ENCODE measurements around the gene TEKT5. TPM values are rescaled to one million over a fixed set of nuclear protein-coding genes. Genes with fewer than 3 reads are reported as not detected.

The TEKT5 gene
- total RNA-seq, 1 donor: under 0.01 TPM

DNA sequence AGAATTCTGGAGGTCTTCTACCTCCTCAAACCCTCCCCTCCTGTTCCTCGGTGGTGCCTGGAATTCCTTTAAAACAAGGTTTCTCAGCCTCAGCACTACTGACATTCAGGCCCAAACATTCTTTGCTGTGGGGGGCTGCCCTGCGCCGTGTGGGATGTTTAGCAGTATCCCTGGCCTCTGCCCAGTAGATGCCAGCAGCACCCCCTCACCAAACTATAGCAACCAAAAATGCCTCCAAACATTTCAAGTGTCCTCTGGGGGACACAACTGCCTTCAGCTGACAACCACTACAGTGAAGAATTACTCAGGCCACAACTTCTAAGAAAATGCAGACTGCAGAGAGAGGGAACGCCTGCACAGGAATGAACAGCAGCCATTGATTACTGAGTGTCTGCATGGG lies 28.4 kb downstream of the TEKT5 start:
- TF ChIP-seq, protein P1, sequence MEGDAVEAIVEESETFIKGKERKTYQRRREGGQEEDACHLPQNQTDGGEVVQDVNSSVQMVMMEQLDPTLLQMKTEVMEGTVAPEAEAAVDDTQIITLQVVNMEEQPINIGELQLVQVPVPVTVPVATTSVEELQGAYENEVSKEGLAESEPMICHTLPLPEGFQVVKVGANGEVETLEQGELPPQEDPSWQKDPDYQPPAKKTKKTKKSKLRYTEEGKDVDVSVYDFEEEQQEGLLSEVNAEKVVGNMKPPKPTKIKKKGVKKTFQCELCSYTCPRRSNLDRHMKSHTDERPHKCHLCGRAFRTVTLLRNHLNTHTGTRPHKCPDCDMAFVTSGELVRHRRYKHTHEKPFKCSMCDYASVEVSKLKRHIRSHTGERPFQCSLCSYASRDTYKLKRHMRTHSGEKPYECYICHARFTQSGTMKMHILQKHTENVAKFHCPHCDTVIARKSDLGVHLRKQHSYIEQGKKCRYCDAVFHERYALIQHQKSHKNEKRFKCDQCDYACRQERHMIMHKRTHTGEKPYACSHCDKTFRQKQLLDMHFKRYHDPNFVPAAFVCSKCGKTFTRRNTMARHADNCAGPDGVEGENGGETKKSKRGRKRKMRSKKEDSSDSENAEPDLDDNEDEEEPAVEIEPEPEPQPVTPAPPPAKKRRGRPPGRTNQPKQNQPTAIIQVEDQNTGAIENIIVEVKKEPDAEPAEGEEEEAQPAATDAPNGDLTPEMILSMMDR (IDR thresholded peaks at IDR 0.05; ENCODE audit: insufficient read depth, low read depth, low read length): no peak
- DNase-seq (ENCODE audit: low read depth): no peak

DNA sequence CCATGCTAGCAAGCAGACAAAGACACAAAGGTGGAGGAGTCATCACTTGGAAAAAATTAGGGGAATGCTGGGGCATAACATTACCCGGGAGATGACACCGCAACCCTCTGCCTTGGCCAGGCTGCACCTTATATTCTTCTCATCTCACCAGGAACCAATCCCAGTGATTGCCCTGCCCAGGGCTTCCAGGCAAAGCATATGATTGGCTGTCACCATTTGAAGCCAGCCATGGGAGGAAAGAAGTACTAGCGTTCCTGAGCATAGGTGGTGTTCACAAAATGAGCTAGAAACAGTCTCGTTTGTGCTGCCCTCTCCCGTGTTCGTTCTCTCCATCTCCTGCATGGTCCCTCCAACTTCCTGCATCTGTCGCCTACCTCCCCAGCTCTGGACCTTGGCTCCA lies 29.6 kb downstream of the TEKT5 start:
- DNase-seq (ENCODE audit: low read depth): no peak

More for the DNA sequence above, 28.4 kb downstream of the TEKT5 start:
- no peak overlapping the region for H3K4me3 ChIP-seq (ENCODE audit: low read depth, low read length)

DNA sequence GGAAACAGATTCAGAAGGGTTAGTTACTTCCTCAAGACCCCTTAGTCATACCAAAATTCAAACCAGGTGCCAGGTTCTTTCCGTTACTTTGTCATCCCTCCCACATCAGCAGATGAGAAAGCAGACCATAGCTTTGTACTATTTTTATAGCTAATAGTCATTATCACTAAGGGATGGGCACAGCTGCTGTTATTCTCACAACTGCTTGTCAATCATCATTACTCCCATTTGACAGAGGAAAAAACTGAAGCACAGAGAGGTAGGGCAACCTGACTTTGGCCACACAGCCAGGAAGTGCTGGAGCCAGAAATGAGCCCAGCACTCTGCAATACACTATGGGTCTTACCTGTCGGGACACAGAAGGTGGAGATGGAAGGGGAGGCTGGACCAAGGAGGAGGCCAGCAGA lies 30.0 kb downstream of the TEKT5 start:
- DNase-seq (ENCODE audit: low read depth): no peak

More for the DNA sequence above, 29.6 kb downstream of the TEKT5 start:
- TF ChIP-seq, protein P1 (IDR thresholded peaks at IDR 0.05; ENCODE audit: insufficient read depth, low read depth, low read length): no peak
- no peak overlapping the region for H3K4me3 ChIP-seq (ENCODE audit: low read depth, low read length)

DNA sequence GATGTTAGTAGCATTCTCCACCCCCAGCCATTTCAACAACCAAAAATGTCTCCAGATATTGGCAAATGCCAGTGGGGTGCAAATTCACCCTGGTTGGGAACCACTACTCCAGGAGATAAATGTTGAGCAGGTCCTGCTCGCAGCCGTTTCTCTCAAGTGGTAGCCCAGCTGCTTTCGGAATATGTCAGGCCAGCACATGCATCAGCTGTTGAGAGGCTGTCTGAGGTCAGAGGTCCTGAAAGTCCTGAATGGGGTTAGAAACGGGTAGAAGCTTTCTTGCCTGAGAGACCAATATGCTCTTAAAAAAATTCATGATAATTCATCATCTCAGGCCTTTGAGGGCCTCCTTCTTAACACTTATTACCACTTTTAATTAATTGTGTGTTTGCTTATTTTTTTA lies 31.0 kb downstream of the TEKT5 start:
- no peak for DNase-seq (ENCODE audit: low read depth)
- TF ChIP-seq, protein P1 (IDR thresholded peaks at IDR 0.05; ENCODE audit: insufficient read depth, low read depth, low read length): no peak
- H3K4me3 ChIP-seq (ENCODE audit: low read depth, low read length): no peak overlapping the region

More for the DNA sequence above, 30.0 kb downstream of the TEKT5 start:
- no peak overlapping the region for H3K4me3 ChIP-seq (ENCODE audit: low read depth, low read length)
- TF ChIP-seq, protein P1 (IDR thresholded peaks at IDR 0.05; ENCODE audit: insufficient read depth, low read depth, low read length): no peak

DNA sequence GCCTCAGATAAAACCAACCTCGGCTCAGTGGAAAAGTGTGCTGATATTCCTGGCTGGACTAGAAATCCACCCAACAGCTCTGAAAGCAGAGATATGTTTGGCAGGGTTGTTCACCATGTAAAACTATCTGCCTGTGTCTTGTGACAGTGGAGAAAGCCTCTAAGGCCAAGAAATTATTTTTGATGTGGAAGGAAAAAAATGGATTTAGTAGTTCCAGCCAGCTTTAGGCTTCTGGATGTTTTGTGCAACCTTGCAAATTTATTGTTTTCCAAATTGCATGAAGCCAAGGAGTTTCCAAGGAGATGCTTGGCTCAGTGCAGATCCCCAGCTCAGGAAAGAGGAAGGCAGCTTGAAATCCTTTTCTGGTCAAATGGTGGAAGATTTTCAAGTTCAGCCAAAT lies 31.6 kb downstream of the TEKT5 start:
- DNase-seq (ENCODE audit: low read depth): no peak
- TF ChIP-seq, protein P1 (IDR thresholded peaks at IDR 0.05; ENCODE audit: insufficient read depth, low read depth, low read length): no peak
- H3K4me3 ChIP-seq (ENCODE audit: low read depth, low read length): no peak overlapping the region

DNA sequence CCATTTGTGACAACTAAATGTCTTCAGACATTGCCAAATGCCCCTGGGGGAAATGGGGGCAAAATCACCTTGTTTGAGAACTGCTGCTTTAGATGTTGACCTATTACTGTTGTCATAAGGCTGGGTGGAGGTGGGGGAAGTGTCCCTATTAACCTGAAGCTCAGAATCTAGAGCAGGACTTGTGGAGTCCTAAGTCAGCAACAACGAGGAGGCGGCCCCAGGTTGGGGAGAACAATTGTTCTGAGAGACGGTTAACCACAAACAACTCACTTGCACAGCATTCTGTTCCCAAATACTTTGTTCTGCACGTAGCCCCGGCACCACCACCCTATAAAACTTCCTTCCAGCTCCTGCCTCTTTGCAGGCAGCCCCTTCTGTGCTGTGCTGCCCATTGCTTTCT lies 32.5 kb downstream of the TEKT5 start:
- no peak for DNase-seq (ENCODE audit: low read depth)
- no peak overlapping the region for H3K4me3 ChIP-seq (ENCODE audit: low read depth, low read length)
- TF ChIP-seq, protein P1 (IDR thresholded peaks at IDR 0.05; ENCODE audit: insufficient read depth, low read depth, low read length): no peak

DNA sequence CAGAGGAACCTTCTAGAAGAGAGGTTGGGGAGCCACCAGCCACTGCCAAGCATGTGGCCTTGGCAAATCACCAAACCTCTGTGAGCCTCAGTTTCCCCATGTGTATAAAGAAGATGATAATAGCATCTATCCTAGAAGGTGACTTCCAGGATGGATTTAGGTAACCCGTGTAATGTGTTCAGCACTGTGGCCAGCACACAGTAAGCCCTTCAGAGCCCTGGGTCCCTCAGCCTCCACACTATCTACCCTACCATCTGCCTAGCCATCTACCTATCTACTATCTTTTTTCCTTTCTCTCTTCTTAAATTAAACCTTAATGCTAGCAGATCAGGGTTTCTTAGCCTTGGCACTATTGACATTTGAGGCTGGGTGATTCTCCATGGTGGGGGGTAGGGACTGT lies 33.0 kb downstream of the TEKT5 start:
- TF ChIP-seq, protein P1 (IDR thresholded peaks at IDR 0.05; ENCODE audit: insufficient read depth, low read depth, low read length): no peak
- H3K4me3 ChIP-seq (ENCODE audit: low read depth, low read length): no peak overlapping the region
- no peak for DNase-seq (ENCODE audit: low read depth)
